Nephron (organoid): Measurements from ENCODE around the gene MGAT5.

Source experiments
- H3K27ac Mint-ChIP-seq, 3 experiments: 2 replicates each; pipeline ENCODE4 v1.8.0; 2020; ENCODE audit warnings: mixed read lengths in 3 of 3, mild to moderate bottlenecking in 2 of 3, moderate library complexity in 1 of 3
- H3K27me3 Mint-ChIP-seq: 2 replicates; pipeline ENCODE4 v1.8.0; 2021; ENCODE audit warnings: low read depth, mild to moderate bottlenecking, moderate library complexity, mixed read lengths
- H3K36me3 Mint-ChIP-seq: 2 replicates; pipeline ENCODE4 v1.8.0; 2020; ENCODE audit warnings: low read depth, mixed read lengths
- H3K4me1 Mint-ChIP-seq: 2 replicates; pipeline ENCODE4 v1.8.0; 2020; ENCODE audit warnings: mixed read lengths
- H3K4me3 Mint-ChIP-seq, 3 experiments: 2 replicates each; pipeline ENCODE4 v1.8.0; 2020; ENCODE audit warnings: mild to moderate bottlenecking in 3 of 3, mixed read lengths in 3 of 3, moderate library complexity in 2 of 3
- H3K9me3 Mint-ChIP-seq: 2 replicates; pipeline ENCODE4 v1.8.0; 2020; ENCODE audit warnings: mixed read lengths
- TF ChIP-seq, protein P1 (sequence below), 3 experiments: fragments of 200-600 bp; sonication (generic); IDR thresholded peaks; one replicate each; pipeline ENCODE4 v1.5.0; 2021; ENCODE audit warnings: antibody characterized with exemption in 3 of 3; ENCODE audit not compliant: unreplicated experiment in 3 of 3

Gene MGAT5

DNA sequence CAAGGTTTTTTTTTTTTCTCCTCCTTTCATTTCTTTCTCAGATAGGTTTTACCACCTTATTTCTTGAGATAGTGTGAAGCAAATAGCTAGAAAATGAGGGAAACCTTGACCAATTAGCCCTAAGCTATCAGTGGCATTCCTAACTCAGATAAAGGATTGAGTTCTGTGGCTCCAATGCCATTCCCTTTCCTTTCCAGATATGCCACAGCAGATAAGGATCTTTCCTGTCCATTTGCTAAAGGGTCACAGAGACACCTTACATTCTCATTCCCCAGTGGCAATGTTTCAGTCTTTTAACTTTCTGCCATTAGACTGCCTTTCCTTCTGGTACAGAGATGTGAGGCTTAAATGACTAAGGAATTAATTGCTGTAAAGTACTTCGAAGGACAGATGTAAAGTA lies 81.7 kb downstream of the MGAT5 start:
- Mint-ChIP-seq H3K4me3 (no peak overlapping the region), H3K27me3 (peaks cover 3% of the 10 kb centered on the region), H3K9me3 (peaks cover 9% of the 10 kb centered on the region), H3K27ac (no peak overlapping the region), H3K36me3 (peaks cover 28% of the 10 kb centered on the region), H3K4me1 (peaks cover 5% of the 10 kb centered on the region)
- TF ChIP-seq, protein P1, sequence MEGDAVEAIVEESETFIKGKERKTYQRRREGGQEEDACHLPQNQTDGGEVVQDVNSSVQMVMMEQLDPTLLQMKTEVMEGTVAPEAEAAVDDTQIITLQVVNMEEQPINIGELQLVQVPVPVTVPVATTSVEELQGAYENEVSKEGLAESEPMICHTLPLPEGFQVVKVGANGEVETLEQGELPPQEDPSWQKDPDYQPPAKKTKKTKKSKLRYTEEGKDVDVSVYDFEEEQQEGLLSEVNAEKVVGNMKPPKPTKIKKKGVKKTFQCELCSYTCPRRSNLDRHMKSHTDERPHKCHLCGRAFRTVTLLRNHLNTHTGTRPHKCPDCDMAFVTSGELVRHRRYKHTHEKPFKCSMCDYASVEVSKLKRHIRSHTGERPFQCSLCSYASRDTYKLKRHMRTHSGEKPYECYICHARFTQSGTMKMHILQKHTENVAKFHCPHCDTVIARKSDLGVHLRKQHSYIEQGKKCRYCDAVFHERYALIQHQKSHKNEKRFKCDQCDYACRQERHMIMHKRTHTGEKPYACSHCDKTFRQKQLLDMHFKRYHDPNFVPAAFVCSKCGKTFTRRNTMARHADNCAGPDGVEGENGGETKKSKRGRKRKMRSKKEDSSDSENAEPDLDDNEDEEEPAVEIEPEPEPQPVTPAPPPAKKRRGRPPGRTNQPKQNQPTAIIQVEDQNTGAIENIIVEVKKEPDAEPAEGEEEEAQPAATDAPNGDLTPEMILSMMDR (IDR thresholded peaks at IDR 0.05; ENCODE audit: unreplicated experiment in 3 of 3), result no peak

DNA sequence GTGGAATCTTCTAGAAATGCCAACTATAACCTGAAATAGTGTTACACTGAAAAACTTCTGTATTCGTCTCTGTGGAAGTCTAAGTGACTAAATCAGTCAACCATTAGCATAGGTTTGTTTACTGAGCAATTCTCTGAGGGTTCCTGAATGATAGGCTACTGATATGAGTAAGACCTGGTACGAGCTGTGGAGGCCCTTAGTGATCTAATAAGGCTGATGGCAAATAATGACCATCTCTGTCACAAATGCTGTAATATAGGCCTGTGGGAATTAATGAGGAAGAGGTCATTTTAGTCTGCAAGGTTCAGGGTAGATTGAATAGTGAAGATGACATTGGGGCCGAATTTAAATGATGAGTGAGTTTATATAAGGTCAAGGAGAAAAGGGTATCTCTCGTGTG lies 82.5 kb downstream of the MGAT5 start:
- Mint-ChIP-seq H3K4me3 (no peak overlapping the region), H3K27ac (no peak overlapping the region), H3K27me3 (peaks cover 3% of the 10 kb centered on the region), H3K4me1 (peaks cover 5% of the 10 kb centered on the region), H3K9me3 (peaks cover 7% of the 10 kb centered on the region), H3K36me3 (peaks cover 23% of the 10 kb centered on the region)
- TF ChIP-seq, protein P1 (IDR thresholded peaks at IDR 0.05; ENCODE audit: unreplicated experiment in 3 of 3), result no peak

DNA sequence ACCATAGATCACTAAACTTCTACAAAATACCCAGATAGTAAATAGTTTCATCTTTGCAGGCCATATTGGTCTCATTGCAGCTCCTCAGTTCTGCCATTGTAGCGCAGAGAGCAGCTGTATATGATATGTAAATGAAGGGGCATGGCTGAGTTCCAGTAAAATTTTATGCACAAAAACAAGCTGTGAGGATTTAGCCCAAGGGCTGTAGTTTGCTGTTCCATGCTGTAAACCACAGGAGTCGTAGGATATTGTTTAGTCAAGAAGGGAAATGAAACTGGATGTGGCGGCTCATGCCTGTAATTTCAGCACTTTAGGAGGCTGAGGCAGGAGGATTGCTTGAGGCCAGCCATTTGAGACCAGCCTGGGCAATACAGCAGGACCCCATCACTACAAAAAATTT lies 83.0 kb downstream of the MGAT5 start:
- Mint-ChIP-seq H3K4me1 (peaks cover 5% of the 10 kb centered on the region), H3K36me3 (peaks cover 21% of the 10 kb centered on the region), H3K4me3 (no peak overlapping the region), H3K27ac (no peak overlapping the region), H3K27me3 (peaks cover 3% of the 10 kb centered on the region), H3K9me3 (peaks cover 3% of the 10 kb centered on the region)
- TF ChIP-seq, protein P1 (IDR thresholded peaks at IDR 0.05; ENCODE audit: unreplicated experiment in 3 of 3), result no peak

DNA sequence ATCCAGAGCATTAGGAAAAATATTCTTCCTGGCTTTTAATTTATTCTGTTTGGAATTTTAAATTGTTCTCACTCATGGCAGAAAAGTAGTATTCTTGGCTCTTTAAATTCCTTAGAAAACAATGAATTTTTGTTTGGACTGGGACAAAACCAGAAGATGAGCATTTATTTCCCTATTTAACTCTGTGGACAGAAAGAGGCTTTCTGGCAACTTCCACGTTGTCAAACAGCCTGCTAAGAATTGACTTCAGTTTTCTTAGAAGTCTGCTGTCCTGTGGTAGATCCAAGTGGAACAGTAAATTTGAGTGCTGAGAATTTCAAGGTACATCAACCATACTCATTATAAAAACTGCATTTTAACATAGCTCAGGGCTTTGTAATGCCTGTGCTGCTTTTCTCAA lies 83.8 kb downstream of the MGAT5 start:
- Mint-ChIP-seq H3K4me3 (no peak overlapping the region), H3K9me3 (peaks cover 3% of the 10 kb centered on the region), H3K27me3 (peaks cover 3% of the 10 kb centered on the region), H3K36me3 (peaks cover 21% of the 10 kb centered on the region), H3K4me1 (peaks cover 5% of the 10 kb centered on the region), H3K27ac (no peak overlapping the region)
- TF ChIP-seq, protein P1 (IDR thresholded peaks at IDR 0.05; ENCODE audit: unreplicated experiment in 3 of 3), result no peak

DNA sequence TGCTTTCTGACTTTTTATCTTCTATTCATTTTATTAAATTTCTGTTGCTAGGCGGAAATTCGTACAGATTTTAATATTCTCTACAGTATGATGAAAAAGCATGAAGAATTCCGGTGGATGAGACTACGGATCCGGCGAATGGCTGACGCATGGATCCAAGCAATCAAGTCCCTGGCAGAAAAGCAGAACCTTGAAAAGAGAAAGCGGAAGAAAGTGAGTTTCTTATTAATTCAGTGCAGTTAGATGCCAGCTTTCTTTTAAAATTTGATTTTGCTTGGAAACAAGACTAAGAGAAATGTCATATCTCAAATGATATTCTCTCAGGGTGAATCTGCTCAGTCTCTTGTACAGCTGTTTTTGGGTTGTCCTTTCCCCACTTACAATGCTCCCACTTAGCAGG lies 84.3 kb downstream of the MGAT5 start:
- Mint-ChIP-seq H3K27me3 (peaks cover 3% of the 10 kb centered on the region), H3K27ac (no peak overlapping the region), H3K36me3 (peaks cover 21% of the 10 kb centered on the region), H3K4me1 (peaks cover 5% of the 10 kb centered on the region), H3K4me3 (no peak overlapping the region), H3K9me3 (peaks cover 3% of the 10 kb centered on the region)
- TF ChIP-seq, protein P1 (IDR thresholded peaks at IDR 0.05; ENCODE audit: unreplicated experiment in 3 of 3), result no peak

DNA sequence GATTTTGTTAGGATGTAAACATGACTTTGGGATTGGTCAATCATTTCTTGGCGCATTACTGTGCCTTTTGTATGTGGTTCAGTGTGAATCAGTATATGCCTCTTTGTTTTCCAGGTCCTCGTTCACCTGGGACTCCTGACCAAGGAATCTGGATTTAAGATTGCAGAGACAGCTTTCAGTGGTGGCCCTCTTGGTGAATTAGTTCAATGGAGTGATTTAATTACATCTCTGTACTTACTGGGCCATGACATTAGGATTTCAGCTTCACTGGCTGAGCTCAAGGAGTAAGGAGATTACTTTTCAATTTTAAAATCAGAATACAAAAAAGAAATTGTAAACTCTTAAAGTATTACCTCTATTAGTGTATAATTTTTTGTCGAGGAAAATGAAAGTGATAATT lies 87.6 kb downstream of the MGAT5 start:
- Mint-ChIP-seq H3K36me3 (peaks cover 34% of the 10 kb centered on the region), H3K27ac (peak overlapping the region in 1 of 3 experiments; percentile 14), H3K9me3 (no peaks in the 10 kb centered on the region), H3K4me1 (no peaks in the 10 kb centered on the region), H3K4me3 (no peak overlapping the region), H3K27me3 (peaks cover 3% of the 10 kb centered on the region)
- TF ChIP-seq, protein P1 (IDR thresholded peaks at IDR 0.05; ENCODE audit: unreplicated experiment in 3 of 3), result no peak
